DLD1 (cell line): ENCODE data around the gene C1orf167.

Source experiments
- in situ Hi-C: cut with HindIII; loops from 2 replicates; pipeline ENCODE4 v1.10.0; 2017; ENCODE audit warnings: low sequenced_read_pairs

The C1orf167 gene

GRCh38 chr1:11784256-11784992 is 22.4 kb downstream of the C1orf167 start:
- in situ Hi-C loops = no loop called here

- in situ Hi-C loops = no loop called here
Measured at GRCh38 chr1:11784993-11785769, 23.2 kb downstream of the C1orf167 start.

- in situ Hi-C loops = no loop called here
Measured at GRCh38 chr1:11786168-11786567, 24.2 kb downstream of the C1orf167 start.

GRCh38 chr1:11787251-11787803 is 25.3 kb downstream of the C1orf167 start:
- in situ Hi-C loops = no loop called here

- in situ Hi-C loops = no loop called here
Measured at GRCh38 chr1:11787804-11788436, 25.9 kb downstream of the C1orf167 start.

GRCh38 chr1:11788549-11789053 is 26.6 kb downstream of the C1orf167 start:
- in situ Hi-C loops = no loop called here

GRCh38 chr1:11789126-11790067 is 27.4 kb downstream of the C1orf167 start:
- in situ Hi-C loops = no loop called here

GRCh38 chr1:11790101-11790879 is 28.3 kb downstream of the C1orf167 start:
- in situ Hi-C loops = no loop called here

GRCh38 chr1:11790880-11791715 is 29.1 kb downstream of the C1orf167 start:
- in situ Hi-C loops = no loop called here

- in situ Hi-C loops = no loop called here
Measured at GRCh38 chr1:11792106-11792505, 30.1 kb downstream of the C1orf167 start.

GRCh38 chr1:11793819-11794218 is 31.8 kb downstream of the C1orf167 start:
- in situ Hi-C loops = no loop called here

- in situ Hi-C loops = no loop called here
Measured at GRCh38 chr1:11794446-11795237, 32.6 kb downstream of the C1orf167 start.

GRCh38 chr1:11795238-11795890 is 33.4 kb downstream of the C1orf167 start:
- in situ Hi-C loops = no loop called here

GRCh38 chr1:11796036-11796828 is 34.2 kb downstream of the C1orf167 start:
- in situ Hi-C loops = no loop called here

- in situ Hi-C loops = no loop called here
Measured at GRCh38 chr1:11797525-11798216, 35.7 kb downstream of the C1orf167 start.

- in situ Hi-C loops = no loop called here
Measured at GRCh38 chr1:11799099-11799498, 37.1 kb downstream of the C1orf167 start.
